Kidney epithelial cell (primary cell): Measurements from ENCODE around the gene NNMT. TPM values are rescaled to one million over a fixed set of nuclear protein-coding genes. Genes with fewer than 3 reads are reported as not detected.

Source experiments
- DNase-seq: peaks from one replicate; pipeline ENCODE4 v3.0.0-alpha.2; 2010; ENCODE audit warnings: low read depth
- H3K27me3 ChIP-seq: 2 replicates; pipeline ENCODE4 v1.6.0; 2011; ENCODE audit warnings: low read length; ENCODE audit not compliant: control insufficient read depth, insufficient read depth
- H3K36me3 ChIP-seq: 2 replicates; pipeline ENCODE4 v1.5.1; 2011; ENCODE audit warnings: low read length; ENCODE audit not compliant: control insufficient read depth, insufficient read depth
- H3K4me3 ChIP-seq: 2 replicates; pipeline ENCODE4 v1.5.1; 2011; ENCODE audit warnings: low read depth, mild to moderate bottlenecking, control low read depth, low read length
- total RNA-seq: library from RNA; depleted of rRNA; stranded (reverse); fragments of >200 nt; gene quantifications from 2 replicates; pipeline ENCODE4 v1.2.3, GENCODE V29; 2015
- TF ChIP-seq, protein P1 (sequence below): IDR thresholded peaks from 2 replicates; pipeline ENCODE4 v1.5.1; 2011; ENCODE audit warnings: mild to moderate bottlenecking, moderate library complexity, low read length, control low read depth, inconsistent platforms; ENCODE audit not compliant: insufficient read depth, poor library complexity, severe bottlenecking

Gene NNMT
- total RNA-seq, 1 donor from 2014 or later, result 470 TPM

DNA sequence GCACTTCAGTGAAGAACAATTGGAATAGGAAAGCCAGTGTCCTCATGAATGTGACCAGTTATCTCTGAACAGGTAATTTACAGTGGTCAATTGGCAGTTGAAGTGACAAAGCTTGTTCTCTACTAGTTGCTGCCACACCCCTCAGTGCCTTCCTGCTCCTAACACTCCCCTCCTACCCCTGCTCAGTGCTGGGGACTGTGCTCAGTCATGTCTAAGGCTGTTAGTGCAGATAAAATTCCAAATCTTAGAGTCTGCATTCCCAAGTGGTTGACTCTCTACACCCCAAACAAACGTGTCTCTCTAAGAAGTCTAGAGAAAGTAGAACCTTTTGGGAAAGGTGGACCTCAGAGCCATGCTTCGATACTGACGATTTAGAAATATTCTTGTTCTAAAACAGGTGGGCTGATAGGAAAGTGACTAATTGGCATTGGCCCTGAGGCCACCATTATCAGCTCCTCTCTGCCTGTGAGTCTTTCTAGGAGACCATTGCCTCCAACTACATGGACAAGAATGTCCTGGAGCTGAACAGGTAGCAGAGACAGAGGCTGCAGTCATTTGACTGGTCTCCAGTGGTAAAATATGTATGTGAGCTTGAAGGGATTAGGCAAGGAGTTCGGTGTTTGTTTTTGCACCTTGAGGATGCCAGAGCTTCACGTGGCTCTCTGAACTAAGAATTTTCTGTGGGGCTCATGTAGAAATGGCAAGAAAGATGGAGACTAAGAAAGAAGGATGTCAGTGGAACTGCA is 22.1 kb upstream of the NNMT start:
- TF ChIP-seq, protein P1, sequence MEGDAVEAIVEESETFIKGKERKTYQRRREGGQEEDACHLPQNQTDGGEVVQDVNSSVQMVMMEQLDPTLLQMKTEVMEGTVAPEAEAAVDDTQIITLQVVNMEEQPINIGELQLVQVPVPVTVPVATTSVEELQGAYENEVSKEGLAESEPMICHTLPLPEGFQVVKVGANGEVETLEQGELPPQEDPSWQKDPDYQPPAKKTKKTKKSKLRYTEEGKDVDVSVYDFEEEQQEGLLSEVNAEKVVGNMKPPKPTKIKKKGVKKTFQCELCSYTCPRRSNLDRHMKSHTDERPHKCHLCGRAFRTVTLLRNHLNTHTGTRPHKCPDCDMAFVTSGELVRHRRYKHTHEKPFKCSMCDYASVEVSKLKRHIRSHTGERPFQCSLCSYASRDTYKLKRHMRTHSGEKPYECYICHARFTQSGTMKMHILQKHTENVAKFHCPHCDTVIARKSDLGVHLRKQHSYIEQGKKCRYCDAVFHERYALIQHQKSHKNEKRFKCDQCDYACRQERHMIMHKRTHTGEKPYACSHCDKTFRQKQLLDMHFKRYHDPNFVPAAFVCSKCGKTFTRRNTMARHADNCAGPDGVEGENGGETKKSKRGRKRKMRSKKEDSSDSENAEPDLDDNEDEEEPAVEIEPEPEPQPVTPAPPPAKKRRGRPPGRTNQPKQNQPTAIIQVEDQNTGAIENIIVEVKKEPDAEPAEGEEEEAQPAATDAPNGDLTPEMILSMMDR, result no peak
- Histone ChIP-seq H3K27me3 (peaks cover 8% of the 10 kb centered on the region), H3K4me3 (no peak overlapping the region), H3K36me3 (no peaks in the 10 kb centered on the region)
- DNase-seq, result no peak

DNA sequence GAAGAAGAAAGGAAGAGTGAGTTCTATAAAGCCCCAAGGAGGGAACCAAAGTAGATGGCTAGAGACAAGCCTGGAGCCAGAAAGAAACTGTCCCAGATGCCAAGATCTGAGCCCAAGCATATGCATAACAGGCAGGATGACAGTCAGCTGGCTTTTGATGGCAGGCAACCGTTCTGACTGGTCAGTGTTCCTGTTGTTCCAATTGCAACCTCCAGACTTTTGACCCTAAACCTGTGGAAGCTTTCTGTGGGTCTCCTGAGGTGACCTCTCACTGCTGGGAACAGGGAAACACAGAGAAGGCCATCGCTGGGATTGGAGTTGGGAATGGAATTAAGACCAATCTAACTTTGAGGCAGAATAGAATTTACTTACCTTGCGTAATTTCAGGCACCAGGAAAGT is 21.6 kb upstream of the NNMT start:
- H3K4me3 ChIP-seq, result no peak overlapping the region
- TF ChIP-seq, protein P1, result no peak
- H3K27me3 ChIP-seq, result peaks cover 8% of the 10 kb centered on the region
- H3K36me3 ChIP-seq, result no peaks in the 10 kb centered on the region
- DNase-seq, result no peak

DNA sequence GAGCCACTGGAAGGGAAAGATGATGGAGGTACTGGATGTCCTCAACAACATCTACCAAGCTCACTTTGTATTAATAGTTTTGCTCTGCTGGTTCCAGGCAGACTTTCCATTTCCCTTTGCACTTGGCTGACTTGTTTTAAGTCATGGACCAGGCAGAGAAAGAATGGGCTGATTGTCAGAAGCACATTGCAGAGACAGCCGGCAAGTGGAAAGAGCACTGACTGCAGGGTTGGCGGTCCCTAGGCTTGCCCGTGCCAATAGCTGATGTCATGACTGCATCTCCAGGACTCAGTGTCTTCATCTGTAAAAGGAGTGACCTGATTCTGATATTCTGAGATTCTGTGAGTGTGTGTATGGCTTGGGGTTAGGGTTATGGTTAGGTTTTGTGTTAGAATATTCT is 20.9 kb upstream of the NNMT start:
- DNase-seq, result no peak
- Histone ChIP-seq H3K4me3 (no peak overlapping the region), H3K36me3 (no peaks in the 10 kb centered on the region), H3K27me3 (peaks cover 8% of the 10 kb centered on the region)
- TF ChIP-seq, protein P1, result no peak

DNA sequence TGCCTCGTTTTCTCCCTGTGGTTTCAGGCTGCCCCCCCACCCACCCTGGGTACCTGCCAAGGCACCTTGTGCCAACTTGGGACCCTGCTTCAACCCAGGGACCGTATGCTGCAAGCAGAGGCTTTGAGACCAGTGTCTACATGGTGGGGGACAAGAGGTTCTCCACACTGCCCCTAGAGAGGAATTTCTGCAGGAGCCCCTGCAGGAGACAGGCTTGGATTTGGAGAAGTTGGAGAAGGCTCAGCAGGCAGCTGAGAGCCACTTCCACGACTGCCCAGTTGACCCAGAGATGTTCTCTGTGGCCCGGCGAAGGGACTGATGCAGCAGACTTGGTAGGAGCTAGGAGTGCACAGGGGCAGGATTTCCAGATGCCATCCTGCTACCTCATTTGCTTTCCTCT is 20.1 kb upstream of the NNMT start:
- Histone ChIP-seq H3K4me3 (no peak overlapping the region), H3K36me3 (no peaks in the 10 kb centered on the region), H3K27me3 (peaks cover 8% of the 10 kb centered on the region)
- TF ChIP-seq, protein P1, result no peak
- DNase-seq, result no peak

DNA sequence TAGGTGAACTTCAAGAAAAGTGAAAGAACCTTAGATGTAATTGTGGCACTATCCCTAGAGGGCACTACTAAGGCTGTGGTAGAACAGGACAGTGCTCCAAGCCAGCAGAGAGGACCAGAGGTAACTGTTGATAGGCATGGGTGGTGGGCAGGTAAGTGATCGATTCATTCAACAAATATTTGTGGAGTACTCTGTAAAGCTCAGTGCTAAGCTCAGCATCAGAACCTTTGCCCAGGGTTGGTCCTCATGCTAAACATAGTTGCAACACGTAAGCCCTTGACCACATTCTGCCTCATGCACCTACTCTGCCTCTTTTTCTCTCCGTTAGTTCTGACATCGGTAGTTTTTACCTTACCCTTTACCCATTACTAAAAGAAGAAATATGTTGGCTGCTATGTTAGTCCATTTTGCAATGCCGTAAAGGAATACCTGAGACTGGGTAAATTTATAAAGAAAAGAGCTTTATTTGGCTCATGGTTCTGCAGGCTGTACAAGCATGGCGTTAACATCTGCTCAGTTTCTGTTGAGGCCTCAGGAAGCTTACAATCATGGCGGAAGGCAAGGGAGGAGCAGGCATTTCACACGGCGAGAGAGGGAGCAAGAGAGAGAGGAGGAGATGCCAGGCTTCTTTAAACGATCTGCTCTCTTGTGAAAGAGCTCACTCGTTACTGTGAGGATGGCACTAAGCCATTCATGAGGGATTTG is 18.4 kb upstream of the NNMT start:
- no peaks in the 10 kb centered on the region for H3K36me3 ChIP-seq
- TF ChIP-seq, protein P1, result no peak
- H3K4me3 ChIP-seq, result no peak overlapping the region
- no peak for DNase-seq
- peaks cover 5% of the 10 kb centered on the region for H3K27me3 ChIP-seq
